ENCODE results near the gene ERMARD.

Gene ERMARD

GRCh38 chr6:169738204-169738975 is 13.0 kb upstream of the ERMARD start:
- Histone ChIP-seq H3K9me3 (replicated peaks; ENCODE audit: insufficient read depth, low read length) (no peaks in the 10 kb centered on the region), H3K4me1 (ENCODE audit: low read length) (no peaks in the 10 kb centered on the region), H2AFZ (ENCODE audit: low read length) (no peak overlapping the region), H3K79me2 (ENCODE audit: low read length) (no peaks in the 10 kb centered on the region), H3F3A (ENCODE audit: insufficient read depth, low read length) (no peaks in the 10 kb centered on the region), H3K9me2 (replicated peaks; ENCODE audit: insufficient read depth, low read length) (no peaks in the 10 kb centered on the region), H3K9ac (ENCODE audit: low read length) (no peak overlapping the region), H4K20me1 (ENCODE audit: insufficient read depth, low read length) (no peaks in the 10 kb centered on the region), H3K36me3 (replicated peaks; ENCODE audit: insufficient read depth, low read length) (no peaks in the 10 kb centered on the region), H3K27ac (ENCODE audit: low read length) (no peak overlapping the region), H3K4me3 (ENCODE audit: low read length) (no peak overlapping the region), H3K4me2 (ENCODE audit: low read depth, low read length) (no peak overlapping the region), H3K27me3 (replicated peaks; ENCODE audit: insufficient read depth, low read length) (no peaks in the 10 kb centered on the region)
- no peak for DNase-seq
- TF ChIP-seq EZH2phosphoT487 (IDR thresholded peaks at IDR 0.05; ENCODE audit: low read length) (no peak), EZH2 (optimal IDR thresholded peaks at IDR 0.05; ENCODE audit: low read depth, low read length) (no peak), CTCF (IDR thresholded peaks at IDR 0.05; ENCODE audit: low read length) (no peak)

GRCh38 chr6:169738976-169739529 is 12.4 kb upstream of the ERMARD start:
- TF ChIP-seq CTCF (IDR thresholded peaks at IDR 0.05; ENCODE audit: low read length): no peak
- no peak for TF ChIP-seq EZH2phosphoT487 (IDR thresholded peaks at IDR 0.05; ENCODE audit: low read length)
- TF ChIP-seq EZH2 (optimal IDR thresholded peaks at IDR 0.05; ENCODE audit: low read depth, low read length): no peak
- H3K4me1 ChIP-seq (ENCODE audit: low read length): no peaks in the 10 kb centered on the region
- no peaks in the 10 kb centered on the region for H4K20me1 ChIP-seq (ENCODE audit: insufficient read depth, low read length)
- no peak overlapping the region for H3K9ac ChIP-seq (ENCODE audit: low read length)
- no peaks in the 10 kb centered on the region for H3K36me3 ChIP-seq (replicated peaks; ENCODE audit: insufficient read depth, low read length)
- no peak overlapping the region for H3K27ac ChIP-seq (ENCODE audit: low read length)
- no peak overlapping the region for H3K4me3 ChIP-seq (ENCODE audit: low read length)
- no peak overlapping the region for H2AFZ ChIP-seq (ENCODE audit: low read length)
- H3K9me3 ChIP-seq (replicated peaks; ENCODE audit: insufficient read depth, low read length): no peaks in the 10 kb centered on the region
- H3K79me2 ChIP-seq (ENCODE audit: low read length): no peaks in the 10 kb centered on the region
- DNase-seq: no peak
- H3F3A ChIP-seq (ENCODE audit: insufficient read depth, low read length): no peaks in the 10 kb centered on the region
- H3K27me3 ChIP-seq (replicated peaks; ENCODE audit: insufficient read depth, low read length): no peaks in the 10 kb centered on the region
- H3K4me2 ChIP-seq (ENCODE audit: low read depth, low read length): no peak overlapping the region
- H3K9me2 ChIP-seq (replicated peaks; ENCODE audit: insufficient read depth, low read length): no peaks in the 10 kb centered on the region

- Histone ChIP-seq H3K36me3 (replicated peaks; ENCODE audit: insufficient read depth, low read length) (no peaks in the 10 kb centered on the region), H3F3A (ENCODE audit: insufficient read depth, low read length) (no peaks in the 10 kb centered on the region), H3K79me2 (ENCODE audit: low read length) (no peaks in the 10 kb centered on the region), H3K9ac (ENCODE audit: low read length) (no peak overlapping the region), H3K4me2 (ENCODE audit: low read depth, low read length) (no peak overlapping the region), H3K27me3 (replicated peaks; ENCODE audit: insufficient read depth, low read length) (no peaks in the 10 kb centered on the region), H3K4me3 (ENCODE audit: low read length) (no peak overlapping the region), H2AFZ (ENCODE audit: low read length) (no peak overlapping the region), H3K4me1 (ENCODE audit: low read length) (no peaks in the 10 kb centered on the region), H3K27ac (ENCODE audit: low read length) (no peak overlapping the region), H3K9me3 (replicated peaks; ENCODE audit: insufficient read depth, low read length) (no peaks in the 10 kb centered on the region), H4K20me1 (ENCODE audit: insufficient read depth, low read length) (no peaks in the 10 kb centered on the region), H3K9me2 (replicated peaks; ENCODE audit: insufficient read depth, low read length) (no peaks in the 10 kb centered on the region)
- TF ChIP-seq EZH2 (optimal IDR thresholded peaks at IDR 0.05; ENCODE audit: low read depth, low read length): no peak
- TF ChIP-seq EZH2phosphoT487 (IDR thresholded peaks at IDR 0.05; ENCODE audit: low read length): no peak
- TF ChIP-seq CTCF (IDR thresholded peaks at IDR 0.05; ENCODE audit: low read length): no peak
- no peak for DNase-seq
These were observed 10.1 kb upstream of the ERMARD start for GRCh38 chr6:169741344-169741743.

All from MM.1S (cell line).